SK-N-SH (cell line): ENCODE data around the gene BOD1L1. TPM values are rescaled to one million over a fixed set of nuclear protein-coding genes. Genes with fewer than 3 reads are reported as not detected.
A peak's percentile ranks its signal among the peaks of the same experiment; 100 is the strongest.

Experiments
- CTCF ChIA-PET: fragments of 300-600, 350-600 bp; formaldehyde crosslinking; extraction: SDS; loops from one replicate; lab custom pipeline; 2021; lab: Yijun Ruan, JAX
- POLR2A ChIA-PET: fragments of 350-600 bp; sonication (Branson Sonifier 250); formaldehyde crosslinking; extraction: SDS; loops from one replicate; lab custom pipeline; 2020; ENCODE audit warnings: antibody characterized with exemption, inconsistent platforms; lab: Yijun Ruan, JAX
- DNase-seq: peaks from one replicate; pipeline ENCODE4 v3.0.0; 2012
- H2AFZ ChIP-seq: fragments of 200-600 bp; sonication (generic); 2 replicates; pipeline ENCODE4 v1.8.1; 2016; ENCODE audit warnings: antibody characterized with exemption, mild to moderate bottlenecking, low read depth
- H3F3A ChIP-seq: fragments of 200-600 bp; sonication (generic); replicated peaks from 2 replicates; pipeline ENCODE3; 2016; ENCODE audit warnings: antibody characterized with exemption, mild to moderate bottlenecking; ENCODE audit not compliant: insufficient read depth
- H3K27ac ChIP-seq, 2 experiments: fragments of 200-500 bp in 1 of 2; fragments of 200-600 bp in 1 of 2; sonication (Bioruptor generic) in 1 of 2; sonication (generic), shearing (Covaris generic) in 1 of 2; 2 replicates each; pipeline versions ENCODE4 v1.5.1 to v1.6.1; 2014 to 2016; ENCODE audit warnings: low read depth in 2 of 2, inconsistent platforms in 1 of 2, low read length in 1 of 2, mild to moderate bottlenecking in 1 of 2, mixed read lengths in 1 of 2
- H3K27me3 ChIP-seq: fragments of 200-600 bp; sonication (generic), shearing (Covaris generic); 2 replicates; pipeline ENCODE4 v1.6.1; 2016; ENCODE audit warnings: mixed run types; ENCODE audit not compliant: insufficient read depth
- H3K36me3 ChIP-seq, 2 experiments: fragments of 200-500 bp in 1 of 2; fragments of 200-600 bp in 1 of 2; sonication (Bioruptor generic) in 1 of 2; sonication (generic) in 1 of 2; replicated peaks in 1 of 2; 2 replicates each; pipeline versions ENCODE3 to v1.5.1; 2014 to 2016; ENCODE audit warnings: low read length in 1 of 2, mild to moderate bottlenecking in 1 of 2; ENCODE audit not compliant: insufficient read depth in 2 of 2, control insufficient read depth in 1 of 2
- H3K4me1 ChIP-seq, 2 experiments: fragments of 200-500 bp in 1 of 2; fragments of 200-600 bp in 1 of 2; sonication (Bioruptor generic) in 1 of 2; sonication (generic), shearing (Covaris generic) in 1 of 2; 2 replicates each; pipeline versions ENCODE4 v1.5.1 to v1.6.1; 2014 to 2016; ENCODE audit warnings: low read depth in 1 of 2, low read length in 1 of 2, mixed run types in 1 of 2; ENCODE audit not compliant: insufficient read depth in 2 of 2, control insufficient read depth in 1 of 2
- H3K4me2 ChIP-seq: fragments of 200-600 bp; sonication (generic), shearing (Covaris generic); 2 replicates; pipeline ENCODE4 v1.6.1; 2017; ENCODE audit warnings: mixed run types
- H3K4me3 ChIP-seq, 2 experiments: fragments of 200-500 bp in 1 of 2; fragments of 200-600 bp in 1 of 2; sonication (Bioruptor generic) in 1 of 2; sonication (generic), shearing (Covaris generic) in 1 of 2; 2 replicates each; pipeline versions ENCODE4 v1.5.1 to v1.8.1; 2014 to 2016; ENCODE audit warnings: low read depth in 2 of 2, inconsistent platforms in 1 of 2, low read length in 1 of 2, mild to moderate bottlenecking in 1 of 2, mixed read lengths in 1 of 2, moderate library complexity in 1 of 2
- H3K79me2 ChIP-seq: fragments of 200-600 bp; sonication (generic); 2 replicates; pipeline ENCODE4 v1.8.1; 2017; ENCODE audit warnings: mild to moderate bottlenecking; ENCODE audit not compliant: insufficient read depth
- H3K9ac ChIP-seq: fragments of 200-600 bp; sonication (generic); 2 replicates; pipeline ENCODE4 v1.6.1; 2017; ENCODE audit warnings: mixed run types
- H3K9me2 ChIP-seq: fragments of 200-600 bp; sonication (generic); 2 replicates; pipeline ENCODE4 v1.6.1; 2017; ENCODE audit warnings: mixed run types
- H3K9me3 ChIP-seq: fragments of 200-600 bp; sonication (generic); 2 replicates; pipeline ENCODE4 v1.6.1; 2017; ENCODE audit warnings: mixed run types, mild to moderate bottlenecking, moderate library complexity
- H4K20me1 ChIP-seq: fragments of 200-600 bp; sonication (generic); 2 replicates; pipeline ENCODE4 v1.6.1; 2017; ENCODE audit warnings: mild to moderate bottlenecking, mixed run types; ENCODE audit not compliant: insufficient read depth
- EZH2phosphoT487 ChIP-seq: fragments of 200-600 bp; sonication (generic); IDR thresholded peaks from 2 replicates; pipeline ENCODE4 v1.6.1; 2017; ENCODE audit warnings: low read depth, mixed run types, mild to moderate bottlenecking, antibody characterized with exemption, moderate library complexity, borderline replicate concordance
- FOSL2 ChIP-seq: IDR thresholded peaks from 2 replicates; pipeline ENCODE4 v1.4.0; 2012; ENCODE audit warnings: low read depth, mild to moderate bottlenecking, moderate library complexity, borderline replicate concordance
- FOXJ3 ChIP-seq: sonication (generic); formaldehyde crosslinking; IDR thresholded peaks from 2 replicates; pipeline ENCODE4 v1.5.1; 2020; ENCODE audit warnings: mild to moderate bottlenecking, missing genetic modification reagents
- FOXM1 ChIP-seq: IDR thresholded peaks from 2 replicates; pipeline ENCODE4 v1.4.0; 2012; ENCODE audit warnings: low read depth, mild to moderate bottlenecking
- MAX ChIP-seq: IDR thresholded peaks from 2 replicates; pipeline ENCODE4 v1.4.0; 2012; ENCODE audit warnings: low read depth
- NRF1 ChIP-seq: IDR thresholded peaks from 2 replicates; pipeline ENCODE4 v1.6.1; 2012; ENCODE audit warnings: low read depth, mild to moderate bottlenecking, low read length
- PBX3 ChIP-seq: IDR thresholded peaks from 2 replicates; pipeline ENCODE4; 2012
- POLR2AphosphoS5 ChIP-seq: IDR thresholded peaks from 2 replicates; pipeline ENCODE4 v1.6.1; 2012; ENCODE audit warnings: low read depth, low read length
- RAD21 ChIP-seq: IDR thresholded peaks from 2 replicates; pipeline ENCODE4 v1.6.1; 2012; ENCODE audit warnings: mild to moderate bottlenecking, low read length
- RCOR1 ChIP-seq: fragments of 150-350 bp; IDR thresholded peaks from 2 replicates; pipeline ENCODE4 v1.6.1; 2017; ENCODE audit warnings: antibody characterized with exemption, low read length
- REST ChIP-seq: IDR thresholded peaks from 2 replicates; pipeline ENCODE4 v1.6.1; 2012; ENCODE audit warnings: mild to moderate bottlenecking, low read depth, low read length, moderate library complexity
- RXRA ChIP-seq: IDR thresholded peaks from 2 replicates; pipeline ENCODE4 v1.4.0; 2012; ENCODE audit warnings: low read depth, mild to moderate bottlenecking, borderline replicate concordance
- SMC3 ChIP-seq: IDR thresholded peaks from 2 replicates; pipeline ENCODE4 v1.6.1; 2012; ENCODE audit warnings: low read depth, low read length, improper control_type of control experiment
- TAF1 ChIP-seq: IDR thresholded peaks from 2 replicates; pipeline ENCODE4 v1.6.1; 2012; ENCODE audit warnings: low read depth, mild to moderate bottlenecking, low read length, moderate library complexity, borderline replicate concordance
- USF1 ChIP-seq: IDR thresholded peaks from 2 replicates; pipeline ENCODE4 v1.4.0; 2012; ENCODE audit warnings: low read depth, borderline replicate concordance
- YY1 ChIP-seq: IDR thresholded peaks from 2 replicates; pipeline ENCODE4 v1.4.0; 2012; ENCODE audit warnings: low read depth, mild to moderate bottlenecking
- ZBTB33 ChIP-seq: IDR thresholded peaks from 2 replicates; pipeline ENCODE4 v1.4.0; 2012; ENCODE audit warnings: low read depth, borderline replicate concordance
- WGBS: methylation state at CpG from one replicate; pipeline ENCODE4 v1.1.6; 2017; ENCODE audit warnings: low lambda C conversion rate; 5-methylcytosine and 5-hydroxymethylcytosine counted together
- polyA plus RNA-seq, 3 experiments: library from polyadenylated mRNA; depleted of rRNA; stranded (reverse); fragments of >200 nt; gene quantifications; 2 replicates each; pipeline ENCODE4 v1.2.3, GENCODE V29; 2012

BOD1L1 gene
- polyA plus RNA-seq, 1 of the 3 experiments (the other 2 are of a cell fraction) = 12.5 TPM

GRCh38 chr4:13528821-13529127 lies 98.8 kb downstream of the BOD1L1 start:
- WGBS = 17% methylated on average over 5 of the region's 5 CpGs
- Histone ChIP-seq H3K9me2 (no peaks in the 10 kb centered on the region), H2AFZ (no peak overlapping the region), H3K79me2 (no peaks in the 10 kb centered on the region), H4K20me1 (no peaks in the 10 kb centered on the region), H3K4me3 (no peak overlapping the region), H3K36me3 (no peaks in the 10 kb centered on the region), H3K27ac (no peak overlapping the region), H3K4me2 (peak overlapping the region; percentile 16; the same call in 1 of the 2 replicates), H3K9ac (no peak overlapping the region), H3K27me3 (peaks cover 93% of the 10 kb centered on the region), H3F3A (peaks cover 3% of the 10 kb centered on the region)
- POLR2A ChIA-PET = no interaction called here
- CTCF ChIA-PET = no interaction called here
- TF ChIP-seq EZH2phosphoT487 (no peak), USF1 (no peak), FOXM1 (no peak), SMC3 (no peak), POLR2AphosphoS5 (no peak), NRF1 (no peak), PBX3 (no peak), FOXJ3 (CRISPR knock-in tag) (no peak)
- TF ChIP-seq, all 33 proteins: peak for 0
- DNase-seq = peak; percentile 27
- Histone ChIP-seq H3K9me3 (no peaks in the 10 kb centered on the region; the same call in 1 of the 2 replicates), H3K4me1 (no peaks in the 10 kb centered on the region; a peak in 1 of 4 replicates)

- POLR2A ChIA-PET = no interaction called here
- Histone ChIP-seq H3K79me2 (no peaks in the 10 kb centered on the region), H3K4me1 (no peaks in the 10 kb centered on the region; a peak in 1 of 4 replicates), H3K9me3 (no peaks in the 10 kb centered on the region; the same call in 1 of the 2 replicates), H3F3A (peaks cover 3% of the 10 kb centered on the region), H3K36me3 (no peaks in the 10 kb centered on the region), H3K27me3 (peaks cover 92% of the 10 kb centered on the region), H3K9me2 (no peaks in the 10 kb centered on the region), H3K4me2 (no peak overlapping the region; the same call in 1 of the 2 replicates), H2AFZ (no peak overlapping the region), H3K9ac (no peak overlapping the region), H3K27ac (no peak overlapping the region), H4K20me1 (no peaks in the 10 kb centered on the region), H3K4me3 (no peak overlapping the region)
- 26% methylated on average over 21 of the region's 35 CpGs for WGBS
- CTCF ChIA-PET = no interaction called here
- TF ChIP-seq TAF1 = no peak
- TF ChIP-seq REST = no peak
- no peak for TF ChIP-seq RCOR1
- TF ChIP-seq SMC3 = no peak
- TF ChIP-seq FOSL2 = no peak
- TF ChIP-seq MAX = no peak
- no peak for TF ChIP-seq FOXM1
- TF ChIP-seq RXRA = no peak
- no peak for TF ChIP-seq EZH2phosphoT487
- no peak for TF ChIP-seq FOXJ3 (CRISPR knock-in tag)
- TF ChIP-seq YY1 = no peak
- TF ChIP-seq ZBTB33 = no peak
- no peak for TF ChIP-seq RAD21
- peak; percentile 42 for DNase-seq
Observed at GRCh38 chr4:13527981-13528820, 99.3 kb downstream of the BOD1L1 start.
